SU-DHL-6 (cell line): ENCODE results near the gene CRTAC1.

ENCODE experiments used
- H2AFZ ChIP-seq: fragments of 200-600 bp; sonication (generic); 2 replicates; pipeline ENCODE4 v1.6.1; 2014; ENCODE audit warnings: low read depth, mild to moderate bottlenecking, moderate library complexity, mixed read lengths, antibody characterized with exemption, low read length; ENCODE audit not compliant: severe bottlenecking
- H3F3A ChIP-seq: fragments of 200-600 bp; shearing (Covaris generic); 2 replicates; pipeline ENCODE4 v1.6.0; 2016; ENCODE audit warnings: antibody characterized with exemption, mild to moderate bottlenecking; ENCODE audit not compliant: insufficient read depth
- H3K27ac ChIP-seq: fragments of 200-600 bp; sonication (generic); 2 replicates; pipeline ENCODE4 v1.5.1; 2016; ENCODE audit warnings: low read depth, mild to moderate bottlenecking, low read length, moderate library complexity, mixed read lengths
- H3K27me3 ChIP-seq: fragments of 200-600 bp; sonication (generic), shearing (Covaris generic); 2 replicates; pipeline ENCODE4 v1.6.0; 2014; ENCODE audit warnings: mild to moderate bottlenecking, low read length
- H3K36me3 ChIP-seq: fragments of 200-600 bp; sonication (generic); 2 replicates; pipeline ENCODE4 v1.6.1; 2014; ENCODE audit warnings: mild to moderate bottlenecking, low read length, mixed read lengths
- H3K4me2 ChIP-seq: fragments of 300-600, 200-600 bp; shearing (Covaris generic), sonication (generic); 2 replicates; pipeline ENCODE4 v1.6.0; 2014; ENCODE audit warnings: low read length, low read depth, mild to moderate bottlenecking; ENCODE audit not compliant: poor library complexity, severe bottlenecking
- H3K4me3 ChIP-seq: fragments of 200-600 bp; sonication (generic); 2 replicates; pipeline ENCODE4 v1.5.1; 2014; ENCODE audit warnings: antibody characterized with exemption, low read length, mild to moderate bottlenecking, mixed read lengths; ENCODE audit not compliant: insufficient read depth, poor library complexity, severe bottlenecking
- H3K79me2 ChIP-seq: fragments of 200-600 bp; sonication (generic); 2 replicates; pipeline ENCODE4 v1.6.1; 2014; ENCODE audit warnings: mild to moderate bottlenecking, low read length, moderate library complexity; ENCODE audit not compliant: insufficient read depth
- H3K9ac ChIP-seq: fragments of 200-600 bp; sonication (generic); 2 replicates; pipeline ENCODE4 v1.7.0; 2014; ENCODE audit warnings: mild to moderate bottlenecking, low read length
- H3K9me2 ChIP-seq: fragments of 200-600 bp; sonication (generic); replicated peaks from 2 replicates; pipeline ENCODE4 v1.6.1; 2014; ENCODE audit warnings: low read length; ENCODE audit not compliant: insufficient read depth
- H3K9me3 ChIP-seq: fragments of 200-600 bp; sonication (generic); 2 replicates; pipeline ENCODE4 v1.6.1; 2014; ENCODE audit warnings: low read length, mixed read lengths; ENCODE audit not compliant: insufficient read depth
- H4K20me1 ChIP-seq: fragments of 200-600 bp; sonication (generic); 2 replicates; pipeline ENCODE4 v1.6.1; 2014; ENCODE audit warnings: low read depth, mild to moderate bottlenecking, antibody characterized with exemption, low read length, moderate library complexity, mixed read lengths
- CTCF ChIP-seq: fragments of 200-600 bp; sonication (generic); IDR thresholded peaks from one replicate; pipeline ENCODE4 v1.5.1; 2017; ENCODE audit warnings: antibody characterized with exemption, mild to moderate bottlenecking, low read length, moderate library complexity; ENCODE audit not compliant: insufficient read depth, poor library complexity, severe bottlenecking
- EZH2phosphoT487 ChIP-seq: fragments of 200-600 bp; sonication (generic), shearing (Covaris generic); conservative IDR thresholded peaks from 2 replicates; pipeline ENCODE4 v1.6.1; 2018; ENCODE audit warnings: mild to moderate bottlenecking, antibody characterized with exemption, low read length, moderate library complexity, mixed read lengths

The CRTAC1 gene

GRCh38 chr10:97826892-97827291, 203.5 kb downstream of the CRTAC1 start:
- Histone ChIP-seq H3K27me3 (no peaks in the 10 kb centered on the region), H3F3A (no peaks in the 10 kb centered on the region), H3K27ac (no peak overlapping the region), H3K4me3 (no peak overlapping the region), H3K9me2 (no peaks in the 10 kb centered on the region), H2AFZ (no peak overlapping the region), H3K36me3 (no peaks in the 10 kb centered on the region), H3K9me3 (no peaks in the 10 kb centered on the region), H4K20me1 (no peaks in the 10 kb centered on the region), H3K79me2 (no peaks in the 10 kb centered on the region), H3K4me2 (no peak overlapping the region), H3K9ac (no peak overlapping the region)
- TF ChIP-seq EZH2phosphoT487 (no peak), CTCF (no peak)

- Histone ChIP-seq H3K4me2 (no peak overlapping the region), H3K36me3 (no peaks in the 10 kb centered on the region)
- no peak for TF ChIP-seq EZH2phosphoT487
- TF ChIP-seq CTCF = no peak
Observed at GRCh38 chr10:97825020-97825760, 205.2 kb downstream of the CRTAC1 start.

GRCh38 chr10:97823734-97824133, 206.7 kb downstream of the CRTAC1 start:
- Histone ChIP-seq H3K9me3 (no peaks in the 10 kb centered on the region), H3F3A (no peaks in the 10 kb centered on the region), H3K36me3 (no peaks in the 10 kb centered on the region), H3K9ac (no peak overlapping the region), H3K4me3 (no peak overlapping the region), H3K4me2 (no peak overlapping the region), H3K79me2 (no peaks in the 10 kb centered on the region), H4K20me1 (no peaks in the 10 kb centered on the region), H3K9me2 (no peaks in the 10 kb centered on the region), H3K27ac (no peak overlapping the region), H3K27me3 (no peaks in the 10 kb centered on the region), H2AFZ (no peak overlapping the region)
- no peak for TF ChIP-seq EZH2phosphoT487
- no peak for TF ChIP-seq CTCF

More at GRCh38 chr10:97825020-97825760, 205.2 kb downstream of the CRTAC1 start:
- Histone ChIP-seq H3K27ac (no peak overlapping the region), H3K27me3 (no peaks in the 10 kb centered on the region), H4K20me1 (no peaks in the 10 kb centered on the region), H3K4me3 (no peak overlapping the region), H3K9me3 (no peaks in the 10 kb centered on the region), H3F3A (no peaks in the 10 kb centered on the region), H2AFZ (no peak overlapping the region), H3K9me2 (no peaks in the 10 kb centered on the region), H3K9ac (no peak overlapping the region), H3K79me2 (no peaks in the 10 kb centered on the region)
